Type B pancreatic cell (in vitro differentiated cells): ENCODE data around the gene RAG2. TPM values are rescaled to one million over a fixed set of nuclear protein-coding genes. Genes with fewer than 3 reads are reported as not detected.
"Not testable (repeated sequence)": the region's sequence is repeated elsewhere in the genome, so short reads cannot be mapped to it uniquely, and the experiment has no call there.

Experiments used
- DNase-seq: peaks from one replicate; pipeline ENCODE4 v3.0.0; 2021; ENCODE audit warnings: mixed read lengths; ENCODE audit not compliant: unreplicated experiment; ENCODE audit errors: extremely low spot score
- H3K27ac Mint-ChIP-seq: 2 replicates; pipeline ENCODE4 v1.8.0; 2021; ENCODE audit warnings: mild to moderate bottlenecking, mixed read lengths
- H3K27me3 Mint-ChIP-seq: 2 replicates; pipeline ENCODE4 v1.8.0; 2021; ENCODE audit warnings: mixed read lengths
- H3K36me3 Mint-ChIP-seq: 2 replicates; pipeline ENCODE4 v1.8.0; 2021; ENCODE audit warnings: mixed read lengths
- H3K4me1 Mint-ChIP-seq: one replicate; pipeline ENCODE4 v1.8.0; 2021; ENCODE audit warnings: mixed read lengths; ENCODE audit not compliant: unreplicated experiment
- H3K4me3 Mint-ChIP-seq: 2 replicates; pipeline ENCODE4 v1.8.0; 2021; ENCODE audit warnings: mild to moderate bottlenecking, mixed read lengths
- H3K9me3 Mint-ChIP-seq: 2 replicates; pipeline ENCODE4 v1.8.0; 2021; ENCODE audit warnings: mixed read lengths
- CTCF ChIP-seq: fragments of 200-600 bp; sonication (generic); conservative IDR thresholded peaks from 2 replicates; pipeline ENCODE4 v1.5.0; 2021; ENCODE audit warnings: antibody characterized with exemption, mild to moderate bottlenecking
- total RNA-seq: library from RNA; stranded (reverse); gene quantifications from 2 replicates; pipeline ENCODE4 v1.2.1, GENCODE V29; 2021; ENCODE audit warnings: low replicate concordance

The RAG2 gene
- total RNA-seq, 1 donor from 2014 or later: not detected

- Mint-ChIP-seq H3K9me3 (no peaks in the 10 kb centered on the region), H3K27me3 (peaks cover 31% of the 10 kb centered on the region), H3K4me1 (peaks cover 14% of the 10 kb centered on the region), H3K4me3 (peak overlapping the region; percentile 85), H3K27ac (no peak overlapping the region), H3K36me3 (no peaks in the 10 kb centered on the region)
- TF ChIP-seq CTCF: no peak
- no peak for DNase-seq
Observed at GRCh38 chr11:36565031-36565610, 32.9 kb downstream of the RAG2 start.

GRCh38 chr11:36564376-36565030 lies 33.5 kb downstream of the RAG2 start:
- H3K27me3 Mint-ChIP-seq: peaks cover 36% of the 10 kb centered on the region

GRCh38 chr11:36558571-36559413 lies 39.2 kb downstream of the RAG2 start:
- Mint-ChIP-seq H3K4me3 (no peak overlapping the region), H3K36me3 (no peaks in the 10 kb centered on the region), H3K9me3 (peaks cover 5% of the 10 kb centered on the region), H3K27ac (peak overlapping the region; percentile 5), H3K4me1 (no peaks in the 10 kb centered on the region), H3K27me3 (peaks cover 8% of the 10 kb centered on the region)
- no peak for TF ChIP-seq CTCF
- DNase-seq: no peak

More at GRCh38 chr11:36564376-36565030, 33.5 kb downstream of the RAG2 start:
- DNase-seq: no peak
- peak; percentile 90 for TF ChIP-seq CTCF
- Mint-ChIP-seq H3K4me1 (peaks cover 14% of the 10 kb centered on the region), H3K27ac (no peak overlapping the region), H3K36me3 (no peaks in the 10 kb centered on the region), H3K4me3 (peak overlapping the region; percentile 85), H3K9me3 (no peaks in the 10 kb centered on the region)

- DNase-seq: no peak
- peak overlapping the region; percentile 56 for H3K4me3 Mint-ChIP-seq
Observed at GRCh38 chr11:36557991-36558390, 40.0 kb downstream of the RAG2 start.

GRCh38 chr11:36557390-36557789 lies 40.6 kb downstream of the RAG2 start:
- not testable (repeated sequence) for H3K4me1 Mint-ChIP-seq, DNase-seq, H3K36me3 Mint-ChIP-seq, H3K9me3 Mint-ChIP-seq, H3K27me3 Mint-ChIP-seq
- Mint-ChIP-seq H3K4me3 (peak overlapping the region; percentile 56), H3K27ac (peak overlapping the region; percentile 44)

More at GRCh38 chr11:36557991-36558390, 40.0 kb downstream of the RAG2 start:
- Mint-ChIP-seq H3K36me3 (no peaks in the 10 kb centered on the region), H3K9me3 (peaks cover 5% of the 10 kb centered on the region), H3K4me1 (no peaks in the 10 kb centered on the region), H3K27ac (peak overlapping the region; percentile 44), H3K27me3 (peaks cover 8% of the 10 kb centered on the region)
- no peak for TF ChIP-seq CTCF
